Activated naive CD8-positive, alpha-beta T cell treated with anti-CD3 and anti-CD28 coated beads for 36 hours (primary cell): ENCODE results near the gene EPHA10. TPM values are rescaled to one million over a fixed set of nuclear protein-coding genes. Genes with fewer than 3 reads are reported as not detected.

Experiments used
- DNase-seq: peaks from one replicate; pipeline ENCODE4 v3.0.0; 2021
- H3K27ac Mint-ChIP-seq: one replicate; pipeline ENCODE4 v1.8.0; 2022; ENCODE audit warnings: mild to moderate bottlenecking, moderate library complexity, mixed read lengths
- H3K27me3 Mint-ChIP-seq: one replicate; pipeline ENCODE4 v1.8.0; 2022; ENCODE audit warnings: mild to moderate bottlenecking, mixed read lengths
- H3K36me3 Mint-ChIP-seq: one replicate; pipeline ENCODE4 v1.8.0; 2021; ENCODE audit warnings: mild to moderate bottlenecking, mixed read lengths
- H3K4me1 Mint-ChIP-seq: one replicate; pipeline ENCODE4 v1.8.0; 2021; ENCODE audit warnings: mixed read lengths
- H3K4me3 Mint-ChIP-seq: one replicate; pipeline ENCODE4 v1.8.0; 2022; ENCODE audit warnings: mild to moderate bottlenecking, moderate library complexity, mixed read lengths
- H3K9me3 Mint-ChIP-seq: one replicate; pipeline ENCODE4 v1.8.0; 2022; ENCODE audit warnings: mixed read lengths
- total RNA-seq, 2 experiments: library from RNA; stranded (reverse); gene quantifications; one replicate each; pipeline ENCODE4 v1.2.3, GENCODE V29; 2021

Gene EPHA10
- total RNA-seq, 2 experiments from 2014 or later, result not detected

GRCh38 chr1:37666241-37666867 lies 98.6 kb downstream of the EPHA10 start:
- no peak for DNase-seq
- Mint-ChIP-seq H3K4me1 (no peaks in the 10 kb centered on the region), H3K36me3 (no peaks in the 10 kb centered on the region)

More at GRCh38 chr1:37666241-37666867, 98.6 kb downstream of the EPHA10 start:
- H3K27me3 Mint-ChIP-seq, result peaks cover 3% of the 10 kb centered on the region
- no peak overlapping the region for H3K4me3 Mint-ChIP-seq
- no peak overlapping the region for H3K27ac Mint-ChIP-seq
- no peaks in the 10 kb centered on the region for H3K9me3 Mint-ChIP-seq

Other genes starting within 250 kb of the EPHA10 start
- 10 to 100 TPM; 25.2 to 27.6 TPM for gene SNIP1, start 210.8 kb downstream of the EPHA10 start, total RNA-seq
- gene DNALI1, start 208.2 kb downstream of the EPHA10 start, total RNA-seq, result not detected
- 100 to 1,000 TPM in 1 of 2 experiments, 10 to 100 TPM in 1; 95.8 to 101 TPM for gene GNL2, start 169.2 kb downstream of the EPHA10 start, total RNA-seq
- gene RSPO1, start 130.2 kb downstream of the EPHA10 start, total RNA-seq, result not detected
- 10 to 100 TPM; 60.7 to 61.9 TPM for gene CDCA8, start 72.6 kb downstream of the EPHA10 start, total RNA-seq
- gene MANEAL, start 28.7 kb upstream of the EPHA10 start, total RNA-seq, result 1 to 10 TPM; 1.5 TPM
- gene C1orf122, start 42.7 kb upstream of the EPHA10 start, total RNA-seq, result 10 to 100 TPM; 26.1 to 27.7 TPM
- gene YRDC, start 43.1 kb upstream of the EPHA10 start, total RNA-seq, result 10 to 100 TPM; 58.3 to 62.0 TPM
- 10 to 100 TPM; 31.2 to 31.4 TPM for gene MTF1, start 94.5 kb upstream of the EPHA10 start, total RNA-seq
- gene INPP5B, start 181.9 kb upstream of the EPHA10 start, total RNA-seq, result 10 to 100 TPM; 26.6 to 27.7 TPM
- 100 to 1,000 TPM; 121 to 125 TPM for gene SF3A3, start 224.9 kb upstream of the EPHA10 start, total RNA-seq
- gene FHL3, start 240.4 kb upstream of the EPHA10 start, total RNA-seq, result 10 to 100 TPM; 26.5 to 27.7 TPM
- gene UTP11, start 247.6 kb upstream of the EPHA10 start, total RNA-seq, result 10 to 100 TPM; 83.5 to 89.2 TPM